HG03469 (cell line): ENCODE data around the gene PHF13.
"Not testable (repeated sequence)": the region's sequence is repeated elsewhere in the genome, so short reads cannot be mapped to it uniquely, and the experiment has no call there.

ENCODE experiments used
- ATAC-seq: cut with Tn5 transposase; IDR thresholded peaks from one replicate; pipeline ENCODE4 v1.9.1; 2021; ENCODE audit warnings: mild to moderate bottlenecking, moderate library complexity, moderate number of reproducible peaks; ENCODE audit not compliant: unreplicated experiment

Gene PHF13

GRCh38 chr1:6586404-6586816 lies 27.1 kb upstream of the PHF13 start:
- ATAC-seq: no peak

DNA sequence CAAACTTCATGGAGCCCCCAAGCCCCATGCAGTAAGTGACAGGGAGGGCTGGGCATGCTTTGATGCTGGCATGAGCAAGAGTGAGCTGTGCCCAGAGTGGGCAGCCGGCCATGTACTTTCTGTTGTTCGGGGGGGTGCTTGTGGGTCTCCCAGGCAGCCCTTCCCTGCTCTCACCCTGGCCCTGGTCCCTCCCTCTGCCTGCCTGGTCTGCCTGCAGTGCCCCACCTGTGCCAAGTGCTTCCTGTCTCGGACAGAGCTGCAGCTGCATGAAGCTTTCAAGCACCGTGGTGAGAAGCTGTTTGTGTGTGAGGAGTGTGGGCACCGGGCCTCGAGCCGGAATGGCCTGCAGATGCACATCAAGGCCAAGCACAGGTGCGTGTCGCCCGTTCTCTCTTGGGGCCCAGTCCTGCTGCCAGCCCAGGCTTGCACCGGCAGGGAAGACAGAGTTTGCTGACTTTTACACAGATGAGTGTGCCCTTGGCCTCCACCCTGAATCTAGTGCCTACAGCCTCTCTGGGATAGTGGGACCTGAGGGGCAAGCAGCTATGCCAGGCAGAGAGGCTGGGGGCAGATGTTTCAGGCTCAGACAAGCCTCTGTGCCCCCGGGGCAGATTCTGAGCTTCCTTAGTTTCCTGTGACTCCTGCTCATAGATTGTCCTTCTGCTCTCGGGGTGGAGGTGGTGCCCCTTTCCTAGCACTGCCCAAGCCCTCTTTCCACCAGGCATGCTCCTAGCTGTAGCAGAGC lies 26.1 kb upstream of the PHF13 start:
- no peak for ATAC-seq

GRCh38 chr1:6588128-6588892 lies 25.2 kb upstream of the PHF13 start:
- ATAC-seq: no peak

DNA sequence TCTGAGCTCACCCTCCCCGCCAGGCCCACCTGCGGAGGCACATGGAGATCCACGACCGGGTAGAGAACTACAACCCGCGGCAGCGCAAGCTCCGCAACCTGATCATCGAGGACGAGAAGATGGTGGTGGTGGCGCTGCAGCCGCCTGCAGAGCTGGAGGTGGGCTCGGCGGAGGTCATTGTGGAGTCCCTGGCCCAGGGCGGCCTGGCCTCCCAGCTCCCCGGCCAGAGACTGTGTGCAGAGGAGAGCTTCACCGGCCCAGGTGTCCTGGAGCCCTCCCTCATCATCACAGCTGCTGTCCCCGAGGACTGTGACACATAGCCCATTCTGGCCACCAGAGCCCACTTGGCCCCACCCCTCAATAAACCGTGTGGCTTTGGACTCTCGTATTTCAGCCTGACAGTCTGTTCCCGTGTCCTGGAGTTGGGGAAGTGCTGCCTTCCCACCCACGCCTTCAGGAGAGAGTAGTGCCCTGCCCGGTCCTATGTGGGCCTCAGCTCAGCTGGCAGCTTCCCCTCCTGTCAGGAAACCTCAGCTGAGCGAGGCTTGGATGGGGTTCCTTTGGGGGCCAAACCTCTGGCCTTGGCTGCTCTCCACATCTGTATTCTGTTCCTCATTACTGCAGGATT lies 24.5 kb upstream of the PHF13 start:
- ATAC-seq: no peak

GRCh38 chr1:6590046-6590445 lies 23.5 kb upstream of the PHF13 start:
- no peak for ATAC-seq

- no peak for ATAC-seq
These were observed 22.3 kb upstream of the PHF13 start for GRCh38 chr1:6591222-6591621.

DNA sequence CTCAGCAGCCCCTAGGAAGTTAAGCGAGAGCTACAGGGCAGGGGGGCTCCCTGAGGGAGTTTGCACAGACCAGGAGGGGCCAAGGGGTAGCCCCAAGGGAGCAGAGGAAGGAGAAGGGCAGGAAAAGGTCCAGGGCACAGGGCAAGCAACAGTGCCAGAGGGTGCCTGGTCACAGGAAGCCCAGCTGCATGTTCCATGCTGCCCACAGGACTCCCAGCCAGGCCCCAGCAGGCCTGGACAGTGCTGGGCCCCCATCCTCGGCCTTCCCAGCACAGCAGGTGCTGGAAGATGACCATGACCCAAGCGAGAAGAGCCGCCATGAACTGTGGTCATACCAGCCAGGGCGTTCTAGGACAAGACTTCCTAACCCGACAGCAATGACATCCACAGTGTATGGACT lies 21.9 kb upstream of the PHF13 start:
- ATAC-seq: no peak

DNA sequence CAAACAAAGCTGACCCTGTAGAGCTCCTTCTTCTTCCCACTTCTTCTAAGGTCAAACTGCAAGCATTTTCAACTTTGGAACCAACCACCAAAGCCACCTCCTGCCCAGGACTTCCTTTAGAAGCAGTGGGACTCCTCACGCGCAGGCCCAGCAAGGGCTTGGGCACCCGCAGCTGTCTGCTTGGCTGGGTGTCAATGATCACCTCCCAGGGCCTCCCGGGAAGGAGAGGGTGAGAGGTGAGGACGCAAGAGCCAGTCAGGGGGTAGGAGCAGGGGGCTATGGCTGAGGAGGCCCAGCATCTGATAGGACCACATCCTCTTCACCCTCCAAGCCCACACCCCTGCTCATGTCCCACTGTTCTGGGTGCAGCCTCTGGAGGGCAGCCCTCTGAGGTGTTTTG lies 21.1 kb upstream of the PHF13 start:
- no peak for ATAC-seq

- ATAC-seq: no peak
These were observed 20.5 kb upstream of the PHF13 start for GRCh38 chr1:6592865-6593593.

DNA sequence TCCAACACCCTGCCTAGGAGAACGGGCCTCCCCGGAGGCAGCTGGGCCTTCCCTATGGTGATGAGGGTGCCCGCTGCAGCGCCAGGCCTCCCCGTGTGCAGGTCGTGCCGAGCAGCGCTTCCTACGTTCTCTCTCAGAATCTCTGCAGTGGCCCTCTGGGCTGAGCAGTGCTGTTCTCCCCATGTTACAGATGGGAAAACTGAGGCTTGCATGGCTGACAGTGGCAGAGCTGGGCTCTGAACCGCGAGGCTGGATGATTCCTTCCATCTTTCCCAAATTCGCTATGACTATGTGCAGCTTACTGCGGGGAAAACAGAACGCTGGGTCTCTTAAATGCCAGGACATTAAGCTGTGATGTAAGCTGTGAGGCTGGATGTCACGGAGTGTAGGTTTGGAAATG lies 19.7 kb upstream of the PHF13 start:
- no peak for ATAC-seq

DNA sequence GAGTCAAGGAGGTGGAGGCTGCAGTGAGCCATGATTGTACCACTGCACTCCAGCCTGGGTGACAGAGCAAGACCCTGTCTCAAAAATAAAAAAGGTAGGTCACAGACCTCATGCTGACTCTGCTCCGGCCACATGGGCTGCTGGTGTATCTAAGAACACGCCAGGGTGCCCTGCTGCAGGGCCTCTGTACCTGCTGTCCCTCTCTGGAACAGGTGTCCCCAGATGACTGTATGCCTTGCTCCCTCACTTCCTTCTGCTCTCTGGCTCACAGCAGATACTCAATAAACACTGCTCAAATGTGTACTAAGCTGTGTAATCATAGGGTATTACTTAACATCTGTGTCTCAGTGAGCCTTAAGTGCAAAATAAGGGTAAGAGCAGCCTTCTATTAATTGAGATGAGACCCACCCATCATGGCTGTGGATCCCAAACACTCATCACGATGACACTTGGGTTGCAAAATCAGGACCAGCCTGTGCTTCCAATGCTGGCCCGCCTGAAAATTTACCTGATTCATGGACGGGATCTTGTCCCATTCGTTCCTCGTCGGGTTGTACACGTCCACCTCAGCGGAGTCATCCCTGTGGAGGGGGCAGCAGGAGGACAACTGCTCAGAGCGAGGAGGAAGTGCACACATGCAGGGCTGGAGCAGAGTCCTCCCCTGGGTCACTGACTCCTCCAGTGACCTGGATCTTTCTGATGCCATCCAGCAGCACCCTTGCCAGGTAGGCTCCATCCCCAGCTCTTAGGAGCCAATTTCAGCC lies 18.4 kb upstream of the PHF13 start:
- no peak for ATAC-seq

DNA sequence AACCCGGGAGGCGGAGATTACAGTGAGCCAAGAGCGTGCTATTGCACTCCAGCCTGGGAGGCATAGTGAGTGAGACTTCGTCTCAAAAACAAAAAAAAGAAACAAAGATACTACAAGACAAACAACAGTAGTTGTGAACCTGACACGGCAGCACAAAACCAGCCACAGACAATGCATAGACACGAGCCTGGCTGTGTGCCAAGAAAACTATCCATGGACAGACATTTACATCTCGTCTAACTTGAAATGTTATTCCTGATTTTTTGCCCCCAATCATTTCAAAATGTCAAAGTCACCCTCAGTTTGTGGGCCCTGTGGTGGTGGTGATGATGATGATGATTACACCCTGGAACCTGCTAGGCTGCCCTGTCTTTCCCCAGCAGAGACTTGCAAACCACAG lies 17.2 kb upstream of the PHF13 start:
- no peak for ATAC-seq

DNA sequence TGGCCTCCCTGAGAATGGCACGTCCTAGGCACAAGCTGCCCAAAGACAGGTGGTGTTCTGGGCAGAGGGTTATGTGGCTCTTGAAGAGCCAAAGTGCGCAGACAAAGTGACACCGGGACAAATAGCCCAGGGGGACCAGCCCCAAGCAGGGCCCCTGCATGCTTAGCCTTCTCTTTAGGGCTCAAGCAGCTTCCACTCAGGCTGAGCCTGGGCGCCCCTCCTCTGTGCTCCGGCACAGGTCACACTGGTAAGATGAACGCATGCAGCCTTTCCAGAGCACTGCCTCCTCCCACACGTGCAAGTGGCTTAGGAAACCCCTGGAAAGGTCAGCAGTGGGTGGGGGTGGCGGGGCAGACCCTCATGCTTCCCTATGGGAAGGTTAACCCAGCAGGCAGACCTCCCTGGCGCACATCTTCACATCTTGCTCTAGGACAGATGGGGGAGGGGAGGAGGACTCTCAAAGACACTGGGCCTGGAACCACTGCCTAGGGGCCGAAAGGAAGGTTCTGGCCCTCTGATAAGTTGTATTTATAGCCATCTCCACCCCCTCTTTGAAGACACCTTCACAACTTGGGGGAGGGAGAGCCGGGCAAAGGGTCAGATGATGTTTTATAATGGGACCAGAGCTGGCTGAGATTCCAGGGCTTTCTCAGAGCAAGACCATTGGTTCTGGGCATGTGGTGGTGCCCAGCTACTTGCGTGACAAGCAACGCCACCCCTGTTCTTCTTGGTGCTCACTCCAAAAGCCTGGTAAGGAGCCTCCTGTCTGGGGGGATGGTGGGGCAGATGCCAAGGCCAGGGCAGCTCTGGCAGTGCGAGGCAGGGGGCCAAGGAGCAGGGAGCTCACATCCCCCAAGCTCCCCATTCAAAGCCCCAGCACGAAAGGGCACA lies 16.4 kb upstream of the PHF13 start:
- ATAC-seq: no peak

DNA sequence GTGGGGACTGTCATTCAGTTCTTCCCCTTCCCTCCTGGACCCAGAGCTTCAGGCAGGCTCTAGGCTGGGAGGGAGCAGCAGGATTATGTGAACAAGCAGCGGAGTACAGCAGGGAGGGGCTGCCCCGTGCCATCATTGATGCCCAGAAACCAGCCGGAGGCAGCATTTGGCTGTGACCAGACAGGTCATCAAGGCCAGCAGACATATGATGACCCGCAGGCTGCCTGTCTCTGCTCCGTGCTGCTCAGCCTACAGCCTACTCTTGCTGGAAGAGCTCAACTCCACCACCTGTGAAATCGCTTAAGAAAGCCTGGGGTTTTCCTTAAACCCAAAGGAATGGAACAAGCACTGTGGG lies 15.8 kb upstream of the PHF13 start:
- ATAC-seq: no peak

DNA sequence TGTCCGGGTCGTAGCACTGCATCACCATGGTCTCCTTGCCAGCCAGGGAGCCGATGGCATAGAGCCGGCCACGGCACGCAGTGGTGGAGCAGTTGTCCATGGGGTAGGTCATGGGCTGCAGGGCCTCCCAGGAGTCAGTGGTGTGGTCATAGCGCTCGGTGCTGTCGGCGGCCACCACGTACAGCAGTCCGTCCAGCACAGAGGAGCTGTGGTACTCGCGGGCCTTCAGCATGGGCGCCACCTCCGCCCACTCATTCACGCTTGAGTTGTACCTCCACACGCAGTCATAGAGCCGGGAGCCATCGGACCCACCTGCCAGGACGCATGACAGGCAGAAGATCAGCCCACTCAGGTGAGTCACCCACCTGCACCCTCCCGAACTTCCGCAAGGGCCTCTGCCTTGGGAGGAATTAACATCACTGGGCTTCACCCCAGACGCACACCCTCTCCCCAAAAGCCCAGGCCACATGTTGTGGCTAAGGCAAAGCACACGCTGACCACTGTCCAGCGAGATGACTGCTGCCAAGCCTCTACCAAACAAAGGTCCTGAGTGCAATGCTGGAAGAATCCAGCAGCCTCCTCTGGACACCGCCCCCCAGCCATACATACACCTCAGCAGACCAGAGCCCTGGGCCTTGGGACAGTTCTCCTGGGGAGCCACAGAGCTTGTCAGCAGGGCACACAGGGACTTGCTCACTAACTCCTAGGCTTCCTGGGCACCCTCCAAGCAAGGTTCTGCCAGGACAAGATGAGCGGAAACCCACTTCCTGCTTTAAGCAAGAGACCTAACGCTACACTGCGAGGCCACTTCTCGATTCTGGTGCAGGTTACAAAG lies 14.2 kb upstream of the PHF13 start:
- no peak for ATAC-seq

DNA sequence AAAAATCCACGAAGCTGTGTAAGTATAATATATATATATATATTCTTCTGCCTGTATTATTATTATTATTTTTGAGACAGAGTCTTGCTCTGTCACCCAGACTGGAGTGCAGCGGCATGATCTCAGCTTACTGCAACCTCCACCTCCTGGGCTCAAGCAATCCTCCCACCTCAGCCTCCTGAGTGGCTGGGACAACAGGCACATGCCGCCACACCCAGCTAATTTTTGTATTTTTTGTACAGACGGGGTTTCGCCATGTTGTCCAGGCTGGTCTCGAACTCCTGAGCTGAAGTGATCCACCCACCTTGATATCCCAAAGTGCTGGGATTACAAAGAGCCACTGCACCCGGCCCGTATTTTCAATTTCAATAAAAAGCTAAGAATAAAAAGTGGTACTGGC lies 13.5 kb upstream of the PHF13 start:
- ATAC-seq: not testable (repeated sequence)

GRCh38 chr1:6600410-6601048 lies 13.0 kb upstream of the PHF13 start:
- no peak for ATAC-seq
